ENCODE results near the gene ABCA2.

DNA sequence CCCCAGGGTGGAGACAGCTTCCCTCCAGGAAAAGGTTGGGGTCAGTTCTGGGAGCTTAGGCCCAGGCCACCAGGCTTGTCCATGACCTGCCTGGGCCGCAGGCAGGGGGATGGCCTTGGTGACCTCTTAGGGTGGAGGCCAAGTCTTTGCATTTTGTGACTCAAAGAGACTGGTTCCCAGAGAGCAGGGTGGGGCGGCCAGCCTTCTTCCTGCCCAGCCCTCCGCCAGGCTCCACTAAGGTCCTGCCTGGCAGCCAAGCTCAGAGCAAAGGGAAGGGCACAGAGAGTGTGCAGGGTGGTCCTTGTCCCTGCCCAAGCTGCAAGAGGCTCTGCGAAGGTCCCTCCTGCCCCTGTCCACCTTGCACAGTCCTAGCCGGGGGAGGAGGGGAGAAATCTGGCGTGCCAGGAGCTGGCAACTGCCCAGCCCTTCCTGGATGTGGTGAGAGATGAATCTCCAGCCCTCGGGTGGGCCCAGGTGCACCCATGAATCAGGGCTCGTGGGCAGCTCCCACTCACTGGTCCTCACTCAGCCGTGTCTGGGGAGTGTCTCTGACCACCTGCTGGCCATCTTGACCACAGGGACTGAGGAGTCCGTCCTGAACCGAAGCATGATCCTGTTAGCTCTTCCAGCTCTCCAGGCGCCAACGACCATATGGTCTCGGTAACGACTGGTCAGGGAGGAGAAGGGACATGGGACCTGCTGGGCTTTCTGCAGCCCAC lies 53.1 kb downstream of the ABCA2 start:
- TF ChIP-seq, protein P1, sequence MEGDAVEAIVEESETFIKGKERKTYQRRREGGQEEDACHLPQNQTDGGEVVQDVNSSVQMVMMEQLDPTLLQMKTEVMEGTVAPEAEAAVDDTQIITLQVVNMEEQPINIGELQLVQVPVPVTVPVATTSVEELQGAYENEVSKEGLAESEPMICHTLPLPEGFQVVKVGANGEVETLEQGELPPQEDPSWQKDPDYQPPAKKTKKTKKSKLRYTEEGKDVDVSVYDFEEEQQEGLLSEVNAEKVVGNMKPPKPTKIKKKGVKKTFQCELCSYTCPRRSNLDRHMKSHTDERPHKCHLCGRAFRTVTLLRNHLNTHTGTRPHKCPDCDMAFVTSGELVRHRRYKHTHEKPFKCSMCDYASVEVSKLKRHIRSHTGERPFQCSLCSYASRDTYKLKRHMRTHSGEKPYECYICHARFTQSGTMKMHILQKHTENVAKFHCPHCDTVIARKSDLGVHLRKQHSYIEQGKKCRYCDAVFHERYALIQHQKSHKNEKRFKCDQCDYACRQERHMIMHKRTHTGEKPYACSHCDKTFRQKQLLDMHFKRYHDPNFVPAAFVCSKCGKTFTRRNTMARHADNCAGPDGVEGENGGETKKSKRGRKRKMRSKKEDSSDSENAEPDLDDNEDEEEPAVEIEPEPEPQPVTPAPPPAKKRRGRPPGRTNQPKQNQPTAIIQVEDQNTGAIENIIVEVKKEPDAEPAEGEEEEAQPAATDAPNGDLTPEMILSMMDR (IDR thresholded peaks at IDR 0.05): no peak
- no peak for TF ChIP-seq POLR2A (IDR thresholded peaks at IDR 0.05)

Data from esophagus squamous epithelium (tissue), 4 donors.